GM12878 (cell line): Measurements from ENCODE around the gene COL5A1.

Experiments
- ATF3 ChIP-seq: IDR thresholded peaks from 2 replicates; pipeline ENCODE4 v1.6.1; 2011; ENCODE audit warnings: low read depth, mild to moderate bottlenecking, low read length, moderate library complexity, borderline replicate concordance; ENCODE audit errors: extremely low read depth
- BCL11A ChIP-seq: IDR thresholded peaks from 2 replicates; pipeline ENCODE4 v1.6.1; 2011; ENCODE audit warnings: low read depth, low read length
- CBX5 ChIP-seq: sonication (generic); IDR thresholded peaks from 2 replicates; pipeline ENCODE4 v1.6.1; 2016; ENCODE audit warnings: low read depth, moderate library complexity, mild to moderate bottlenecking, inconsistent platforms
- CTCF ChIP-seq, 3 experiments: IDR thresholded peaks in 2 of 3; conservative IDR thresholded peaks in 1 of 3; 2 replicates each; pipeline ENCODE4 v1.5.1; 2011; ENCODE audit warnings: low read depth in 3 of 3, low read length in 3 of 3, mild to moderate bottlenecking in 3 of 3, control low read depth in 2 of 3, moderate library complexity in 2 of 3, inconsistent platforms in 1 of 3, mixed read lengths in 1 of 3; ENCODE audit not compliant: control insufficient read depth in 2 of 3, insufficient read depth in 1 of 3; ENCODE audit errors: extremely low read depth in 1 of 3
- EGR1 ChIP-seq, 2 experiments: IDR thresholded peaks; 1 replicate in 1 of 2; 2 replicates in 1 of 2; pipeline ENCODE4 v1.6.1; 2011 to 2012; ENCODE audit warnings: low read depth in 2 of 2, low read length in 2 of 2, borderline replicate concordance in 1 of 2, mild to moderate bottlenecking in 1 of 2, moderate library complexity in 1 of 2
- EP300 ChIP-seq, 2 experiments: fragments of 150-350 bp in 1 of 2; IDR thresholded peaks; 2 replicates each; pipeline ENCODE4 v1.6.1; 2011 to 2012; ENCODE audit warnings: low read depth in 2 of 2, low read length in 2 of 2, borderline replicate concordance in 1 of 2, improper control_type of control experiment in 1 of 2, inconsistent platforms in 1 of 2; ENCODE audit not compliant: control insufficient read depth in 1 of 2
- POLR2A ChIP-seq: IDR thresholded peaks from 2 replicates; pipeline ENCODE4 v1.6.1; 2011; ENCODE audit warnings: low read depth, mild to moderate bottlenecking, low read length
- POLR2AphosphoS5 ChIP-seq: IDR thresholded peaks from 2 replicates; pipeline ENCODE4 v1.6.1; 2011; ENCODE audit warnings: mild to moderate bottlenecking, low read length, inconsistent platforms
- POU2F2 ChIP-seq: IDR thresholded peaks from 3 replicates; pipeline ENCODE4 v1.6.1; 2011; ENCODE audit warnings: low read depth, mild to moderate bottlenecking, low read length, borderline replicate concordance
- SMC3 ChIP-seq: IDR thresholded peaks from 2 replicates; pipeline ENCODE4 v1.6.1; 2011; ENCODE audit warnings: low read length, improper control_type of control experiment, borderline replicate concordance
- TAF1 ChIP-seq: IDR thresholded peaks from 2 replicates; pipeline ENCODE4 v1.6.1; 2011; ENCODE audit warnings: mild to moderate bottlenecking, low read depth, low read length, borderline replicate concordance
- TARDBP ChIP-seq: IDR thresholded peaks from 2 replicates; pipeline ENCODE4 v1.6.1; 2016; ENCODE audit warnings: borderline replicate concordance
- TCF12 ChIP-seq: IDR thresholded peaks from 2 replicates; pipeline ENCODE4 v1.6.1; 2011; ENCODE audit warnings: low read depth, mild to moderate bottlenecking, low read length

GRCh38 chr9:134648701-134649530 is 7.3 kb downstream of the COL5A1 start:
- TF ChIP-seq SMC3, result no peak
- TF ChIP-seq ATF3, result no peak
- no peak for TF ChIP-seq EGR1 (IDR thresholded peaks at IDR 0.05; ENCODE audit: borderline replicate concordance in 1 of 2, low read depth in 2 of 2, low read length in 2 of 2)
- TF ChIP-seq POLR2A, result no peak
- TF ChIP-seq CTCF (IDR thresholded peaks at IDR 0.05 in 2 of 3, conservative IDR thresholded peaks at IDR 0.05 in 1 of 3; ENCODE audit: control insufficient read depth in 2 of 3, extremely low read depth in 1 of 3, insufficient read depth in 1 of 3, low read depth in 3 of 3, low read length in 3 of 3), result no peak
- no peak for TF ChIP-seq TAF1
- TF ChIP-seq TARDBP, result no peak
- TF ChIP-seq EP300 (IDR thresholded peaks at IDR 0.05; ENCODE audit: borderline replicate concordance in 1 of 2, control insufficient read depth in 1 of 2, low read depth in 2 of 2, low read length in 2 of 2), result no peak
- TF ChIP-seq POLR2AphosphoS5, result no peak
- TF ChIP-seq TCF12, result no peak
- TF ChIP-seq POU2F2, result no peak
- no peak for TF ChIP-seq CBX5
- no peak for TF ChIP-seq BCL11A
